ENCODE data around the gene KCTD18. TPM values are rescaled to one million over a fixed set of nuclear protein-coding genes. Genes with fewer than 3 reads are reported as not detected.

The KCTD18 gene
- total and polyA plus RNA-seq, 10 donors, result 11.1 to 21.5 (median 15.5) TPM

DNA sequence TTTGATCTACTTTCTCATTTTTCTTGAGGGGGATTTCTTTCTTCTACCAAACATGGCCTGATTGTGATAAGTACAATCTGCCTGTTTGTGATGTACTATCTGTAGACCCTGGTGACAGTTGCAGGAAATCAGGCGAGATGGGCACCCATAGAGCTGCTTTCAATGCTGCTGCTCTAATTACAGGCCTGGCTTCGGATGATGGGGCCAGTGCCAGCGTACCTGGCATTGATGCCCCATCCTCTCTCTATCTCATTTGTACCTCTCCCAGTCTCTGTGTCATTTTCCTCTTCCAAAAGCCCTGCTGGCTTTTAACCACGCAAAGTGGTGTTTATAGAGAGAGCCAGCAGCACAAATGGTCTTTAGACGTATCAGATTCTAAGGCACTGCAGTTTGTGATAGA lies 69.9 kb downstream of the KCTD18 start:
- WGBS, 5 donors, result 91 to 97% (median 95%) methylated on average over 5 of the region's 5 CpGs
- TF ChIP-seq POLR2A (IDR thresholded peaks at IDR 0.05), result no peak
- TF ChIP-seq, protein P1, sequence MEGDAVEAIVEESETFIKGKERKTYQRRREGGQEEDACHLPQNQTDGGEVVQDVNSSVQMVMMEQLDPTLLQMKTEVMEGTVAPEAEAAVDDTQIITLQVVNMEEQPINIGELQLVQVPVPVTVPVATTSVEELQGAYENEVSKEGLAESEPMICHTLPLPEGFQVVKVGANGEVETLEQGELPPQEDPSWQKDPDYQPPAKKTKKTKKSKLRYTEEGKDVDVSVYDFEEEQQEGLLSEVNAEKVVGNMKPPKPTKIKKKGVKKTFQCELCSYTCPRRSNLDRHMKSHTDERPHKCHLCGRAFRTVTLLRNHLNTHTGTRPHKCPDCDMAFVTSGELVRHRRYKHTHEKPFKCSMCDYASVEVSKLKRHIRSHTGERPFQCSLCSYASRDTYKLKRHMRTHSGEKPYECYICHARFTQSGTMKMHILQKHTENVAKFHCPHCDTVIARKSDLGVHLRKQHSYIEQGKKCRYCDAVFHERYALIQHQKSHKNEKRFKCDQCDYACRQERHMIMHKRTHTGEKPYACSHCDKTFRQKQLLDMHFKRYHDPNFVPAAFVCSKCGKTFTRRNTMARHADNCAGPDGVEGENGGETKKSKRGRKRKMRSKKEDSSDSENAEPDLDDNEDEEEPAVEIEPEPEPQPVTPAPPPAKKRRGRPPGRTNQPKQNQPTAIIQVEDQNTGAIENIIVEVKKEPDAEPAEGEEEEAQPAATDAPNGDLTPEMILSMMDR (IDR thresholded peaks at IDR 0.05 in 8 of 11, conservative IDR thresholded peaks at IDR 0.05 in 3 of 11), result no peak
- TF ChIP-seq POLR2AphosphoS5 (IDR thresholded peaks at IDR 0.05), result no peak
- Histone ChIP-seq H3K9me3 (no peaks in the 10 kb centered on the region), H3K4me3 (no peak overlapping the region), H3K4me1 (peaks cover 0 to 8% (median 0%) of the 10 kb centered on the region in 6 donors), H3K27me3 (replicated peaks in 1 of 7) (no peaks in the 10 kb centered on the region), H3K27ac (no peak overlapping the region), H3K36me3 (peaks cover 0 to 24% (median 0%) of the 10 kb centered on the region in 6 donors)
- DNase-seq, result no peak
- intact Hi-C loops (cut with DNase I; ENCODE audit: low total_unique reads), result no loop called here

Other genes starting within 250 kb of the KCTD18 start
- 10 to 100 TPM; 42.6 to 84.7 (median 64.0) TPM for gene SPATS2L, start 203.4 kb downstream of the KCTD18 start, total RNA-seq
- gene SPATS2L, start 203.4 kb downstream of the KCTD18 start, polyA plus RNA-seq, result 10 to 100 TPM in 2 of 3 donors, 1 to 10 TPM in 1; 9.5 to 30.4 (median 19.5) TPM
- gene SGO2, start 16.1 kb upstream of the KCTD18 start, total RNA-seq, result 1 to 10 TPM; 3.5 to 9.9 (median 5.0) TPM
- gene SGO2, start 16.1 kb upstream of the KCTD18 start, polyA plus RNA-seq, result 1 to 10 TPM in 2 of 3 donors, under 1 TPM in 1; 0.85 to 2.2 (median 1.6) TPM
- 10 to 100 TPM in 2 of 7 donors, 1 to 10 TPM in 5; 3.9 to 14.6 (median 9.8) TPM for gene AOX1, start 75.9 kb upstream of the KCTD18 start, total RNA-seq
- 1 to 10 TPM; 1.3 to 3.7 (median 1.7) TPM for gene AOX1, start 75.9 kb upstream of the KCTD18 start, polyA plus RNA-seq